Activated CD4-positive, alpha-beta T cell treated with anti-CD3 and anti-CD28 coated beads, Interleukin-2, amount 50 U/mL, for 24 hours (primary cell): ENCODE data around the gene PRRC2A.

ENCODE experiments used
- DNase-seq, 2 donors: peaks; one replicate each; pipeline ENCODE4 v3.0.0-alpha.2; 2020; ENCODE audit warnings: low read depth in 1 of 2, low spot score in 1 of 2

PRRC2A gene

GRCh38 chr6:31622684-31623091 is 2.2 kb downstream of the PRRC2A start:
- no peak for DNase-seq

- DNase-seq, result no peak
Observed at GRCh38 chr6:31624070-31624469, 3.6 kb downstream of the PRRC2A start.

GRCh38 chr6:31626952-31627351 is 6.4 kb downstream of the PRRC2A start:
- DNase-seq, result no peak

- DNase-seq, result no peak
Observed at GRCh38 chr6:31627690-31628287, 7.3 kb downstream of the PRRC2A start.

GRCh38 chr6:31629014-31629413 is 8.5 kb downstream of the PRRC2A start:
- DNase-seq, result no peak

- DNase-seq, result no peak
Observed at GRCh38 chr6:31630177-31630934, 9.8 kb downstream of the PRRC2A start.

- no peak for DNase-seq
Observed at GRCh38 chr6:31631209-31631608, 10.7 kb downstream of the PRRC2A start.

- no peak for DNase-seq
Observed at GRCh38 chr6:31631681-31632278, 11.3 kb downstream of the PRRC2A start.

GRCh38 chr6:31632279-31632946 is 11.9 kb downstream of the PRRC2A start:
- DNase-seq, result no peak

- DNase-seq, result no peak
Observed at GRCh38 chr6:31633447-31633846, 12.9 kb downstream of the PRRC2A start.

- DNase-seq, result no peak
Observed at GRCh38 chr6:31634131-31634530, 13.6 kb downstream of the PRRC2A start.

- DNase-seq, result no peak
Observed at GRCh38 chr6:31634969-31635575, 14.6 kb downstream of the PRRC2A start.

GRCh38 chr6:31636698-31637596 is 16.4 kb downstream of the PRRC2A start:
- DNase-seq, result no peak

- DNase-seq, result no peak
Observed at GRCh38 chr6:31639043-31639442, 18.5 kb downstream of the PRRC2A start.

GRCh38 chr6:31639449-31639861 is 18.9 kb downstream of the PRRC2A start:
- no peak for DNase-seq

GRCh38 chr6:31640612-31641011 is 20.1 kb downstream of the PRRC2A start:
- no peak for DNase-seq

GRCh38 chr6:31641370-31641769 is 20.9 kb downstream of the PRRC2A start:
- DNase-seq, result no peak

GRCh38 chr6:31642798-31643570 is 22.5 kb downstream of the PRRC2A start:
- DNase-seq, result no peak

GRCh38 chr6:31643818-31644454 is 23.4 kb downstream of the PRRC2A start:
- no peak for DNase-seq
